ENCODE measurements around the gene CLDN2.

DNA sequence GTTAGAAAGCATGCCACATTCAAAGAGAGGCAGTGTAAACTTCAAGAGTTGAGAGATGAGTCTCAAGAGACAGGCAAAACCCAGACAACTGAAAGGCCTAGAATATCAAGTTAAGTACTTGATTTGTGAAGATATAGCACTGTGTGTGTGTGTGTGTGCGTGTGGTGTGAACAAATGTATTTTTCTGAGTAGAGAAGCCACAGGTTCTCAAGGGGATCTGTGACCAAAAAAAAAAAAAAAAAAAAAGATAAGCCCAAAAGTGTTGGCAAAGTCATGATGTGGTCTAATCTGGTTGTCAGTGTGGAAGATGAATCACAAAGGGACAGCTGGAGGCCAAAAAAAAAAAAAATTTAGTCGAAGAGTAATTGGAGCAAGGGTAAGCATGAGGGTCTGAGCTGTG lies 20.9 kb upstream of the CLDN2 start:
- no peak for TF ChIP-seq BHLHE40 (IDR thresholded peaks at IDR 0.05; ENCODE audit: borderline replicate concordance in 1 of 2, low read depth in 2 of 2, low read length in 1 of 2)
- TF ChIP-seq, protein P1, sequence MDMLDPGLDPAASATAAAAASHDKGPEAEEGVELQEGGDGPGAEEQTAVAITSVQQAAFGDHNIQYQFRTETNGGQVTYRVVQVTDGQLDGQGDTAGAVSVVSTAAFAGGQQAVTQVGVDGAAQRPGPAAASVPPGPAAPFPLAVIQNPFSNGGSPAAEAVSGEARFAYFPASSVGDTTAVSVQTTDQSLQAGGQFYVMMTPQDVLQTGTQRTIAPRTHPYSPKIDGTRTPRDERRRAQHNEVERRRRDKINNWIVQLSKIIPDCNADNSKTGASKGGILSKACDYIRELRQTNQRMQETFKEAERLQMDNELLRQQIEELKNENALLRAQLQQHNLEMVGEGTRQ (IDR thresholded peaks at IDR 0.05; ENCODE audit: borderline replicate concordance, low read depth, low read length) = no peak
- no peak for TF ChIP-seq POLR2AphosphoS5 (IDR thresholded peaks at IDR 0.05; ENCODE audit: low read length)
- no peak for TF ChIP-seq RCOR1 (conservative IDR thresholded peaks at IDR 0.05; ENCODE audit: low read depth, low read length)
- TF ChIP-seq, protein P2, sequence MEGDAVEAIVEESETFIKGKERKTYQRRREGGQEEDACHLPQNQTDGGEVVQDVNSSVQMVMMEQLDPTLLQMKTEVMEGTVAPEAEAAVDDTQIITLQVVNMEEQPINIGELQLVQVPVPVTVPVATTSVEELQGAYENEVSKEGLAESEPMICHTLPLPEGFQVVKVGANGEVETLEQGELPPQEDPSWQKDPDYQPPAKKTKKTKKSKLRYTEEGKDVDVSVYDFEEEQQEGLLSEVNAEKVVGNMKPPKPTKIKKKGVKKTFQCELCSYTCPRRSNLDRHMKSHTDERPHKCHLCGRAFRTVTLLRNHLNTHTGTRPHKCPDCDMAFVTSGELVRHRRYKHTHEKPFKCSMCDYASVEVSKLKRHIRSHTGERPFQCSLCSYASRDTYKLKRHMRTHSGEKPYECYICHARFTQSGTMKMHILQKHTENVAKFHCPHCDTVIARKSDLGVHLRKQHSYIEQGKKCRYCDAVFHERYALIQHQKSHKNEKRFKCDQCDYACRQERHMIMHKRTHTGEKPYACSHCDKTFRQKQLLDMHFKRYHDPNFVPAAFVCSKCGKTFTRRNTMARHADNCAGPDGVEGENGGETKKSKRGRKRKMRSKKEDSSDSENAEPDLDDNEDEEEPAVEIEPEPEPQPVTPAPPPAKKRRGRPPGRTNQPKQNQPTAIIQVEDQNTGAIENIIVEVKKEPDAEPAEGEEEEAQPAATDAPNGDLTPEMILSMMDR (IDR thresholded peaks at IDR 0.05 in 2 of 3, conservative IDR thresholded peaks at IDR 0.05 in 1 of 3; ENCODE audit: control insufficient read depth in 2 of 3, extremely low read depth in 1 of 3, insufficient read depth in 1 of 3, low read depth in 3 of 3, low read length in 3 of 3) = no peak
- no peak for TF ChIP-seq SIX5 (IDR thresholded peaks at IDR 0.05; ENCODE audit: low read depth, low read length, severe bottlenecking)
